NCI-H2171 (cell line): Measurements from ENCODE around the gene TIMM10B.
"Not testable (repeated sequence)": the region's sequence is repeated elsewhere in the genome, so short reads cannot be mapped to it uniquely, and the experiment has no call there.

ENCODE experiments used
- DNase-seq: peaks from one replicate; lab custom pipeline; 2025; lab: John Stamatoyannopoulos, UW

The TIMM10B gene

GRCh38 chr11:6505577-6506240, 24.4 kb downstream of the TIMM10B start:
- no peak for DNase-seq

- no peak for DNase-seq
Observed at GRCh38 chr11:6516865-6517264, 35.6 kb downstream of the TIMM10B start.

DNA sequence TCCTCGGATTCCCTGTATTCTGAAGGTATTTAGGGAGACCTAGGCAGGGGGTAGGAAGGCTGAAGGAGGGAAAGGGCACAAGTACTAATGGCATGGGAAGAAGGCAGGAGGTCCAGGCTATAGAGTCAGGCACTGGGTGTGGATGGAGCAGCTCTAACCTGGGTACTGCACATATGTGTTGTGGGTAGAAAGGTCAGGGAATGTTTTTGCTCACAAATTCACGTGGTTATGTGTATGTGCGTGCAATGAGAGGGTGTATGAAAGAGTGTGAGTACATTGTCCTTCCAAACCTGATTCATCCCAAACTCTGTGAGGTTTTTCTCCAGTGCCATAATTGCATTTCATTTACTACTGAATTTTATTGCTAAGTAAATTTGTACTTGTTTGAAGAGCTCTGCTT, 39.0 kb downstream of the TIMM10B start:
- no peak for DNase-seq

- not testable (repeated sequence) for DNase-seq
Observed at GRCh38 chr11:6521946-6522345, 40.6 kb downstream of the TIMM10B start.

GRCh38 chr11:6523253-6523652, 42.0 kb downstream of the TIMM10B start:
- DNase-seq, result no peak

- DNase-seq, result no peak
Observed at GRCh38 chr11:6526411-6527135, 45.3 kb downstream of the TIMM10B start.

DNA sequence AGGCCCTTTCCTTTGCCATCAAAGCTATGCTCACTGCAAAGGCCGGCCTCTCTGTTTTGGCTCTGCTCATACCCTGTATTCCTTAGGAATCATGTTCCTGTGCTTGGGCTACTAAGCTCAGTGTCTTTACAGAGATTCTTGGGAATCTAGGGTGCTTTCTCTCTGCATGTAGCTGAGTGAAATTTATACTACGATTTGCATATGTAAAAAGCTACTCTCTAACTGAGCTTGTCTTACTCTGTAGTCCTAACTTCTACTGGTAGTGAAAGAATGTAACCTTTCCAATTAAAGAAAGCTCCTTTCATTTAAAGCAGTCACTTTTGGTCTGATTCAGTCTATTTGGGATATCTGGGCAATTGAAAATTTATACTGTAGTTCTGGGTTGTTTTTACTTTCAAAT, 48.0 kb downstream of the TIMM10B start:
- no peak for DNase-seq

- no peak for DNase-seq
Observed at GRCh38 chr11:6530848-6531247, 49.5 kb downstream of the TIMM10B start.

DNA sequence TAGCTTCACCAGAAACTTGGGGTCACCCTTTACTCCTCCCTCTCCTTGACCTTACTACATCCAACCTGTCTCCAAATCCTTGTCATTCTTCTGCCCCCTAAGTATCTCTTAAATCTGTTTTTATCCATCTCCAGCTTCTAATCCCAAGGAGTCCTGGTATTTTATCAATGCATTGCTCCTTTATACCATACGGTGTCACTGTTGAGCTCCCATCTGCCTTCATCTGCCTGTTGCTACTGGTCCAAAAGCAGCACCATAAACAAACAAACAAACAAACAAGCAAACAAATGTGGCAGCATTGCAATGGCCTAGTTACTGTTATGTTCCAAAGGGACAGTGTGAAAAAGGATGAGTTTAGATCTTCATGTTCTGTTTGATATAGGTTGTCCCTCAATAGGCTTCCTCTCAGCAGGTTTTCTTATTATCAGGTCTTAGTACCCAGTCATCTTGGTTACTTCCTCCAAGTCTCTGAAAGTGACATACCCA, 50.0 kb downstream of the TIMM10B start:
- no peak for DNase-seq
